ENCODE results near the gene FBXL2.

The FBXL2 gene

GRCh38 chr3:33277193-33277882 lies at the start of gene FBXL2:
Gene FBXL2 (plus strand): TSS chr3:33277442. CDS start chr3:33277513, 71 bp downstream.
- peak; percentile 55 to 62 for DNase-seq

- no peak for DNase-seq
Observed at GRCh38 chr3:33229066-33229465, 48.2 kb upstream of the FBXL2 start.

- no peak for DNase-seq
Observed at GRCh38 chr3:33229947-33230346, 47.3 kb upstream of the FBXL2 start.

GRCh38 chr3:33231756-33232465 lies 45.3 kb upstream of the FBXL2 start:
- DNase-seq, result no peak

GRCh38 chr3:33233884-33234283 lies 43.4 kb upstream of the FBXL2 start:
- no peak for DNase-seq

- DNase-seq, result no peak
Observed at GRCh38 chr3:33236005-33236404, 41.2 kb upstream of the FBXL2 start.

- no peak for DNase-seq
Observed at GRCh38 chr3:33237439-33237838, 39.8 kb upstream of the FBXL2 start.

GRCh38 chr3:33238923-33239322 lies 38.3 kb upstream of the FBXL2 start:
- DNase-seq, result no peak

GRCh38 chr3:33240261-33240660 lies 37.0 kb upstream of the FBXL2 start:
- DNase-seq, result no peak

GRCh38 chr3:33246786-33247185 lies 30.5 kb upstream of the FBXL2 start:
- DNase-seq, result no peak

- no peak for DNase-seq
Observed at GRCh38 chr3:33250712-33251111, 26.5 kb upstream of the FBXL2 start.

- DNase-seq, result no peak
Observed at GRCh38 chr3:33256249-33256648, 21.0 kb upstream of the FBXL2 start.

GRCh38 chr3:33260104-33260503 lies 17.1 kb upstream of the FBXL2 start:
- DNase-seq, result no peak

- DNase-seq, result no peak
Observed at GRCh38 chr3:33269385-33269784, 7.9 kb upstream of the FBXL2 start.

- no peak for DNase-seq
Observed at GRCh38 chr3:33271324-33271723, 5.9 kb upstream of the FBXL2 start.

- DNase-seq, result no peak
Observed at GRCh38 chr3:33273628-33274027, 3.6 kb upstream of the FBXL2 start.

GRCh38 chr3:33278163-33278562 lies 921 bp downstream of the FBXL2 start:
- DNase-seq, result no peak

- no peak for DNase-seq
Observed at GRCh38 chr3:33287672-33288282, 10.5 kb downstream of the FBXL2 start.

GRCh38 chr3:33299395-33300081 lies 22.3 kb downstream of the FBXL2 start:
- no peak for DNase-seq

GRCh38 chr3:33312361-33312760 lies 35.1 kb downstream of the FBXL2 start:
- no peak for DNase-seq

- DNase-seq, result no peak
Observed at GRCh38 chr3:33313331-33313730, 36.1 kb downstream of the FBXL2 start.

GRCh38 chr3:33314993-33315392 lies 37.8 kb downstream of the FBXL2 start:
- DNase-seq, result no peak

- no peak for DNase-seq
Observed at GRCh38 chr3:33315826-33316225, 38.6 kb downstream of the FBXL2 start.
